ENCODE results near the gene CACNA1A. TPM values are rescaled to one million over a fixed set of nuclear protein-coding genes. Genes with fewer than 3 reads are reported as not detected.

The CACNA1A gene
- total RNA-seq, 2 experiments from 2014 or later: 0.30 to 0.45 TPM

- TF ChIP-seq, protein P1, sequence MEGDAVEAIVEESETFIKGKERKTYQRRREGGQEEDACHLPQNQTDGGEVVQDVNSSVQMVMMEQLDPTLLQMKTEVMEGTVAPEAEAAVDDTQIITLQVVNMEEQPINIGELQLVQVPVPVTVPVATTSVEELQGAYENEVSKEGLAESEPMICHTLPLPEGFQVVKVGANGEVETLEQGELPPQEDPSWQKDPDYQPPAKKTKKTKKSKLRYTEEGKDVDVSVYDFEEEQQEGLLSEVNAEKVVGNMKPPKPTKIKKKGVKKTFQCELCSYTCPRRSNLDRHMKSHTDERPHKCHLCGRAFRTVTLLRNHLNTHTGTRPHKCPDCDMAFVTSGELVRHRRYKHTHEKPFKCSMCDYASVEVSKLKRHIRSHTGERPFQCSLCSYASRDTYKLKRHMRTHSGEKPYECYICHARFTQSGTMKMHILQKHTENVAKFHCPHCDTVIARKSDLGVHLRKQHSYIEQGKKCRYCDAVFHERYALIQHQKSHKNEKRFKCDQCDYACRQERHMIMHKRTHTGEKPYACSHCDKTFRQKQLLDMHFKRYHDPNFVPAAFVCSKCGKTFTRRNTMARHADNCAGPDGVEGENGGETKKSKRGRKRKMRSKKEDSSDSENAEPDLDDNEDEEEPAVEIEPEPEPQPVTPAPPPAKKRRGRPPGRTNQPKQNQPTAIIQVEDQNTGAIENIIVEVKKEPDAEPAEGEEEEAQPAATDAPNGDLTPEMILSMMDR (IDR thresholded peaks at IDR 0.05): no peak
- DNase-seq (peak; percentile 50 to 93 (median 80)), ATAC-seq (ENCODE audit: poor library complexity) (peak; percentile 56)
- Histone ChIP-seq H3K27ac (ENCODE audit: low read depth in 1 of 2, low read length in 2 of 2) (peak overlapping the region; percentile 87 to 89), H3K36me3 (ENCODE audit: insufficient read depth, low read length) (no peaks in the 10 kb centered on the region), H3K4me1 (ENCODE audit: insufficient read depth, low read length) (peaks cover 98% of the 10 kb centered on the region), H3K9me3 (ENCODE audit: control insufficient read depth in 1 of 2, insufficient read depth in 1 of 2, low read length in 2 of 2) (no peaks in the 10 kb centered on the region), H3K27me3 (ENCODE audit: control insufficient read depth in 1 of 2, insufficient read depth in 2 of 2, low read length in 2 of 2) (no peaks in the 10 kb centered on the region), H3K4me3 (ENCODE audit: low read length) (peak overlapping the region; percentile 60)
- POLR2A ChIA-PET: interaction anchor here (0.7 to 12.1 kb wide), 11 partner anchors 8 to 272 kb away, joined by 3 to 487 read pairs (median 4); partner anchors contain the start of genes GCDH, IER2, NACC1 and STX10
- Mint-ChIP-seq H3K36me3 (ENCODE audit: low read depth) (peaks cover 4% of the 10 kb centered on the region), H3K27me3 (no peaks in the 10 kb centered on the region), H3K27ac (peak overlapping the region; percentile 99), H3K4me1 (ENCODE audit: low read depth) (peaks cover 72% of the 10 kb centered on the region), H3K9me3 (no peaks in the 10 kb centered on the region), H3K4me3 (peak overlapping the region; percentile 86)
- CTCF ChIA-PET: interaction anchor here (0.7 to 3.0 kb wide), 4 partner anchors 8 to 59 kb away, joined by 3 to 14 read pairs (median 6); partner anchors contain the start of genes IER2 and STX10
- intact Hi-C loops (cut with DNase I, micrococcal nuclease): no loop called here
Measured at GRCh38 chr19:13162724-13163608, 343.3 kb downstream of the CACNA1A start.

GRCh38 chr19:13160557-13160956 is 345.7 kb downstream of the CACNA1A start:
- POLR2A ChIA-PET: interaction anchor here (1.3 to 12.1 kb wide), 2 partner anchors 6 to 24 kb away, joined by 4 to 487 read pairs; no protein-coding TSS in a partner anchor

GRCh38 chr19:13159713-13160112 is 346.6 kb downstream of the CACNA1A start:
- H3K4me1 Mint-ChIP-seq (ENCODE audit: low read depth): peaks cover 69% of the 10 kb centered on the region
- Histone ChIP-seq H3K4me1 (ENCODE audit: insufficient read depth, low read length) (peaks cover 95% of the 10 kb centered on the region), H3K4me3 (ENCODE audit: low read length) (no peak overlapping the region), H3K9me3 (ENCODE audit: control insufficient read depth in 1 of 2, insufficient read depth in 1 of 2, low read length in 2 of 2) (no peaks in the 10 kb centered on the region), H3K36me3 (ENCODE audit: insufficient read depth, low read length) (peaks cover 4% of the 10 kb centered on the region), H3K27me3 (ENCODE audit: control insufficient read depth in 1 of 2, insufficient read depth in 2 of 2, low read length in 2 of 2) (no peaks in the 10 kb centered on the region), H3K27ac (ENCODE audit: low read depth in 1 of 2, low read length in 2 of 2) (no peak overlapping the region)
- DNase-seq: no peak
- peaks cover 17% of the 10 kb centered on the region for H3K36me3 Mint-ChIP-seq (ENCODE audit: low read depth)
- peak overlapping the region; percentile 99 for H3K27ac Mint-ChIP-seq
- TF ChIP-seq, protein P1 (IDR thresholded peaks at IDR 0.05): no peak
- intact Hi-C loops (cut with DNase I, micrococcal nuclease): loop anchor here in 1 of 2 experiments (10.0 kb wide), 1 partner anchor 685 kb away; no protein-coding TSS in a partner anchor
- ChIA-PET POLR2A (no interaction called here), CTCF (interaction anchor here (0.6 to 1.3 kb wide), 2 partner anchors 11 to 35 kb away, joined by 3 read pairs; no protein-coding TSS in a partner anchor)
- H3K27me3 Mint-ChIP-seq: no peaks in the 10 kb centered on the region
- no peaks in the 10 kb centered on the region for H3K9me3 Mint-ChIP-seq
- ATAC-seq (ENCODE audit: poor library complexity): no peak
- H3K4me3 Mint-ChIP-seq: peak overlapping the region; percentile 64

More at GRCh38 chr19:13160557-13160956, 345.7 kb downstream of the CACNA1A start:
- peaks cover 10% of the 10 kb centered on the region for H3K36me3 Mint-ChIP-seq (ENCODE audit: low read depth)
- peaks cover 96% of the 10 kb centered on the region for H3K4me1 ChIP-seq (ENCODE audit: insufficient read depth, low read length)
- H3K27me3 ChIP-seq (ENCODE audit: control insufficient read depth in 1 of 2, insufficient read depth in 2 of 2, low read length in 2 of 2): no peaks in the 10 kb centered on the region
- no peak overlapping the region for H3K27ac ChIP-seq (ENCODE audit: low read depth in 1 of 2, low read length in 2 of 2)
- TF ChIP-seq, protein P1 (IDR thresholded peaks at IDR 0.05): no peak
- no peaks in the 10 kb centered on the region for H3K36me3 ChIP-seq (ENCODE audit: insufficient read depth, low read length)
- no peaks in the 10 kb centered on the region for H3K9me3 ChIP-seq (ENCODE audit: control insufficient read depth in 1 of 2, insufficient read depth in 1 of 2, low read length in 2 of 2)
- DNase-seq (peak in 2 of 14 experiments; percentile 36 to 41), ATAC-seq (ENCODE audit: poor library complexity) (no peak)
- CTCF ChIA-PET: interaction anchor here (1.7 kb wide), 1 partner anchor 35 kb away, joined by 10 read pairs; no protein-coding TSS in a partner anchor
- H3K9me3 Mint-ChIP-seq: no peaks in the 10 kb centered on the region
- H3K27me3 Mint-ChIP-seq: no peaks in the 10 kb centered on the region
- H3K4me1 Mint-ChIP-seq (ENCODE audit: low read depth): peaks cover 71% of the 10 kb centered on the region
- H3K27ac Mint-ChIP-seq: peak overlapping the region; percentile 99
- H3K4me3 Mint-ChIP-seq: peak overlapping the region; percentile 7
- intact Hi-C loops (cut with DNase I, micrococcal nuclease): no loop called here
- no peak overlapping the region for H3K4me3 ChIP-seq (ENCODE audit: low read length)
